Stimulated activated CD4-positive, alpha-beta T cell treated with anti-CD3 and anti-CD28 coated beads, TNF-alpha, amount 100 ng/mL, for 1 hour (primary cell): ENCODE results near the gene LRRC47.

Experiments
- DNase-seq, 3 donors: peaks; one replicate each; pipeline ENCODE4 v3.0.0-alpha.2; 2020; ENCODE audit warnings: low read depth in 3 of 3, low spot score in 1 of 3

LRRC47 gene

GRCh38 chr1:3772715-3773571 lies 23.4 kb downstream of the LRRC47 start, which contains the start of gene SMIM1:
SMIM1 (plus strand) TSS chr1:3772749; CDS start chr1:3775374, 2,625 bp downstream.
- DNase-seq: no peak

DNA sequence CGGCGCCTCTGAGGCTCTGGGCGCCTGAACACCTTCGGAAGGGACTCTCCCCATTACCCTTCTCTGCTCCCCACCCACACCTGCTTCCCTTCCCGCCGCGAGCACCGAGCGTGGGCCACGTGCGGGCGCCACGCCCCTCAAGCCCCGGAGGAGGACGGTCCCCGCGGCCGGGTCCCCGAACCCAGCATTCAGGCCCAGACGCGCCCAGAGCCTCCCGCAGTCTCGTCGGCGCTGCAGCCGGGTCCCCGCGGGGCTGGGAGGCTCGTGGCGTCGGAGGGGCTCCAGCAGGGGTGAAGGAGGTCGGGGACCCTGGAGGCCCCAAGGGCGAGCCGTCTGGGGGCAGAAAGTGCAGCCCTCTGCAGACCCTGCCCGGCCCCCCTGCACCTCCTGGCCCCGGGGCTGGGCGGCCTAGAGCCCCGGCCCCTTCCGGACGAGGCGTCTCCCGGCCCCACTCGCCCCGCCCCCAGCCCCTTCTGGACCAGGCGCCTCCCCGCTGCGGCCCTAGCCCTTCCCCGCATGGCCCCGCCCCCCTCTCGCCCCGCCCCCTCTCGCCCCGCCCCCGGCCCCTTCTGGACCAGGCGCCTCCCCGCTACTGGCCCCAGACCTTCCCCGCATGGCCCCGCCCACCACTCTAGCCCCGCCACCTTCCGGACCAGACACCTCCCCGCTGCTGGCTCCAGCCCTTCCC lies 24.1 kb downstream of the LRRC47 start:
- peak; percentile 72 to 76 (median 75) for DNase-seq

GRCh38 chr1:3771108-3772026 lies 24.9 kb downstream of the LRRC47 start:
- no peak for DNase-seq

GRCh38 chr1:3770047-3770765 lies 26.1 kb downstream of the LRRC47 start:
- DNase-seq: no peak

GRCh38 chr1:3768811-3769390 lies 27.4 kb downstream of the LRRC47 start:
- DNase-seq: no peak

- DNase-seq: no peak
These were observed 28.9 kb downstream of the LRRC47 start for GRCh38 chr1:3767328-3767925.

- no peak for DNase-seq
These were observed 32.8 kb downstream of the LRRC47 start for GRCh38 chr1:3763351-3764125.

GRCh38 chr1:3762873-3763228 lies 33.4 kb downstream of the LRRC47 start:
- DNase-seq: no peak

GRCh38 chr1:3762151-3762872 lies 34.0 kb downstream of the LRRC47 start:
- no peak for DNase-seq

GRCh38 chr1:3761296-3762010 lies 34.8 kb downstream of the LRRC47 start:
- DNase-seq: no peak

DNA sequence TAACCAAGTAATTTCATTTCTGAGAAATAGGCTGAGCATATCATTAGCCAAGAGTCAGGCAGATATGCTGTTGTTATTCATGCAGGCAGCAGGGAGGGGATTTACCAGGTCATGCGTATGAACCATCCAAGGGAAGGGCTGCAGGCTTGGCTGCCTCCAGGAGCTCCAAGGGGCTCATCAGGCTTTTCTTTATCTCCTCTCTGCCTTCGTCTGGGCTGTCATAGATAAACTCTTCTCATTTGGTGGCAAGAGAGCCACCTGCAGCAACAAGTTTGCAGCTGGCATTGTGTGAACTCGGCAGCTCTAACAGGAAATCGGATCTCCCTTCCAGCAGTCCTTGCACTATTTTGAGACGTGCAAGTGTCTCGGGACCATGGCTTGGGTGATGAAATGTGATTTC lies 36.5 kb downstream of the LRRC47 start:
- no peak for DNase-seq

DNA sequence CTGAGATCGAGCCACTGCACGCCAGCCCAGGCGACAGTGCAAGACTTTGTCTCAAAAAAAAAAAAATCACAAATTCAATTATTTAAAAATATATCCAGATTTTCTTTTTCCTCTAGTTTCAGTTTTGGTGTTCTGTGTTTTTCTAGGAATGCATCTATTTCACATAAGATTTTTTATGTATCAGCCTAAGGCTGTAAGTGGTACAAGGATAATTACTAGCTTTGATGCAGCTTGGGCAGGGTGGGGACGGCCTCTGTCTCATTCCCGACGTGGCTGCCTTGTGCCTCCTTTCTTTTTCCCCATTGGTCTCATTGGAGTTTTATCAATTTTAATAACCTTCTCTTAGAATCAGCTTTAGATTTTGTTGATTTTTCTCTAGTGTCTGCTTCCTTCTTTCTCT lies 37.1 kb downstream of the LRRC47 start:
- no peak for DNase-seq

- DNase-seq: no peak
These were observed 39.9 kb downstream of the LRRC47 start for GRCh38 chr1:3756394-3756793.

DNA sequence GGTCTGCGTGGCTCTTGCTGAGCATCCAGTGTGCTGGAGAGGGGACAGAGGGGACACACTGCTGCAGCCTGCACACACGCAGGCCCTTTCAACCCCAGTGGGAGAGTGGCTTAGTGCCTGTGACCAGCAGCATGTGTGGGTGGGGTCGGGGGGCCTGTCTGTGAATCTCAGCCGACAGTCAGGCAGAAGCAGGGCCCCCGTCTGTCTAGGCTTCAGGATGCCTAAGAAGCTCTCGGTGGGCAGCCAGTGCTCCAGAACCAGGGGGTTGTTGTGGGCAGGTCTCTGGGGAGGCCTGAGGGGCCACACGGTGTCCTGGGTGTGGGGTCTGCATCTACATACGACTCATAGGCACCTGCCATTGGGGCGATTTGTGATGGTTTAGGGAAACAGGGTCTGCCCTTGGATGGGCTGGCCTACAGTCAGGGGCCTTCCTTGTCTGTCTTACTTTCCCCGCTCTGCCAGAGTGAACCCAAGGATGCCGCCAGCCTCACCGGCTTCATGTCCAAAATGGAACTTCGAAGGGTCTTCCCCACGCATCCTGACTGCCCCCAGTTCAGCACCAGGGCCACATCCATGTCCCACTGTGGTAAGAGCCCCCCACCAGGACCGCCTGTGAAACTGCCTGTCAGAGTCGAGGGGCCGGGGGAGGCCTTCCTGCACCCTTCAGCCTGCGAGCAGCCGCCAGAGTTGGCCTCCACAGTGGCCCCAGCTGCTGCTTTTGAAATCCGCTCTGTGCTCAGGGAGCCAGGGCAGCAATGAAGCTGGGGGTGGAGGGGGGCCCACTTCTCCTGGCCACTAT lies 42.4 kb downstream of the LRRC47 start:
- no peak for DNase-seq

DNA sequence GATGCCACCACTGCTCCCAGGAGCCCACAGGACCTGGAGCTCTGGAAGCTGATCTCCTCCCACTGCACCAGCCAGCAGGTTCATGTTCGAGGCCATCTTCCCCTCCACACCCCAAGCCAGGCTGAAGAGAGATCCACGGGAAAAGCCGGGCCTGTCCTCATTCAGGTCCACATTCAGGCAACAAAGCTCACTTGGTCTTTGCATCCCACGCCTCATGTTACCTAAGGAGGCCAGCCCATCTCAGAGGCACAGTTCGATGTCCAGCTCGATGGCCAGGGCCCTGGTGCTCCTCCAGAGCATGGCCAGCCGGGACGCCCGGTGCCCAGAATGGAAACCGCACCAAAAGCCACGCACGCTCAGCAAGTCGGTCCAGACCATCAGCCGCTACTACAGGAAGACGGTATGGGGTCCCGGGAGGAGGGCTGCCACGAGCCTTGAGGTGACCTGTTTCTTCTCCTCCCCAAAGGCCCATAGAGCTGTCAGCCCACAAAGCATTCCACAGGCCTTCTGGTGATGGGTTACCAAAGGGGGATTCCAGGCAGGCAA lies 43.8 kb downstream of the LRRC47 start, which contains the start of gene CCDC27:
Gene CCDC27 (plus strand): TSS at position 51 of the 546 bp plus-strand sequence. CDS start 32 bp downstream, at position 83.
- no peak for DNase-seq

DNA sequence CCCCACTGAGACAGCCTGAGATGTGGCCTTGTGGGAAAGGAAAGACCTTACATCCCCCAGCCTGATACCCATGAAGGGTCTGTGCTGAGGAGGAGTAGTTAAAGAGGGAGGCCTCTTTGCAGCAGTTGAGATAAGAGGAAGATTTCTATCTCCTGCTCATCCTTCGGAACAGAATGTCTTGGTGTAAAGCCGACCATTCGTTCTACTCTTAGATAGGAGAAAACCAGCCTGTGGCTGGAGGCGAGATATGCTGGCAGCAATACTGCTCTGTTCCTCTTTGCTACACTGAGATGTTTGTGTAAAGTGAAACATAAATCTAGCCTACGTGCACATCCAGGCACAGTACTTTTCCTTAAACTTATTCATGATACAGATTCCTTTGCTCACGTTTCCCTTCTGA lies 45.6 kb downstream of the LRRC47 start:
- DNase-seq: no peak

DNA sequence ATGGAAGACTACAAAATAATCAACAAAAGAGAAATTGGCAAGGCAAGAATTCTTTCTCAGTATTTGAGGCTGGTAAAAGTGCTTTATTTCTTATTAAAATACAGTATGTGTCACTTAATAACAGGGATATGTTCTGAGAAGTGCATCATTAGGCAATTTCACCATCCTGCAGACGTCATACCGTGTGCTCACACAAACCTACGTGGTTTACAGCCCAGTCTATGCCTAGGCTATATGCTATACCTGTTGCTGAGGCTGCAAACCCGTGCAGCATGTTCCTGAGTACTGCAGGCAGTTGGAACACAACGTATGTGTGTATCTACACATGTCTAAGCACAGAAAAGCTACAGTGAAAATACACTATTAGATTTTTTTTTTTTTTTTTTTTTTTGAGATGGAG lies 46.8 kb downstream of the LRRC47 start:
- no peak for DNase-seq
